GM21619 (cell line): ENCODE data around the gene PPP1R1C.

Experiments used
- ATAC-seq: cut with Tn5 transposase; IDR thresholded peaks from one replicate; pipeline ENCODE4 v1.9.1; 2021; ENCODE audit not compliant: unreplicated experiment

Gene PPP1R1C

GRCh38 chr2:182103526-182103925 is 117.9 kb downstream of the PPP1R1C start:
- no peak for ATAC-seq

DNA sequence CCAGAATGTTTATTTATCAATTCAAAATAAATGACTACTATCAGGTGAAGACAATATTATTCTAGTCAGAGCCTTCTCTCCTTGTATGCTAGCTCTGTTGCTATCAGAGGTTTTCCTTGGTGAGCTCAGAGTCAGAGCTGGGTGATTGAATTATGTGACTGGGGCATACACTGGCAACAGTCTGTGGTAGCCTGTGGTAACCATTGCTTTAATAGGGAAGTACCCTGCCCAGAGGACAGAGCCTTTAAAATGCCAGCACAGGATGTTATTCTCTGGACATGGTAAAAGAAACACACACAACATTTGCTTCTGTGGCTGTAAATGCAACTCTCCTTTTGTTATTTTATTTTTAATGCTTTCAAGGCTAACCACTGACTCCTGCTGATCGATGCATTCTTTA is 124.7 kb downstream of the PPP1R1C start:
- ATAC-seq: no peak

DNA sequence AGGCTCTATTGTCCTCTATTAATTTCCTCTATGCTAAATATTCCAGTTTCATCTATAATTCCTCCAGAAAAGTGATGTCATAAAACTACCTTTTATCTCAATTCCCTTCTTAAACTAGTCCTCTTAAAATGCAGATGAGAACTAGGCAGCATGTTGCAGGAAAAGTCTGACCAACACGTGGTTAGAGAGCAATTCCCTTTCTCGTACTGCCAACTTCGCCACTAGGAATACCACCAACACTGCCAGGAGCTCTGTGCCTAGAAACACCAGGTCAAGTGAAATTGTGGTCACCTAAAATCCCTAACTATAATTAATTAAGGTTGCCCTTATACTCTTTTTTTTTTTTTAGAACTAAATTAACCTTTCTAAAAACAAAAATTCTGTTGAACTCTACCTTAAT is 127.7 kb downstream of the PPP1R1C start:
- ATAC-seq: no peak

- ATAC-seq: no peak
Observed at GRCh38 chr2:182115258-182115657, 129.6 kb downstream of the PPP1R1C start.

DNA sequence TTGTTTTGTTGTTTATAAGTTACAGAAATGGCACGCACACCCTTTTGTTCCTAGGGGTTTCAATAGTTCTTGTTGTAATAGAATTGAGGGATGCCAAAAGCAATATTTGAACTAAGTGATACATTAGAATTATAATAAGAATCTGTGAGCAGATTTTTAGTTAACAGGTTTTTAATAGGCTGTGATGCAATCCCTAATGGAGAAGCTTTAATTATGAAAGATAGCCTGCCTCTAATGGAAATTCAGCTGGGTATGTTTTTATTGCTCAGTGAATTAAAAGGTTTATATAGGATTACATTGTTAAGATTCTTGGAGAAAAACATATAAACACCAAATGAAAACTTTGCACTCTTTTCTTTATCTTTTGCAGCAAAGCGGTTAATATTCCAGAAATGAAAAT is 131.1 kb downstream of the PPP1R1C start:
- ATAC-seq: no peak

DNA sequence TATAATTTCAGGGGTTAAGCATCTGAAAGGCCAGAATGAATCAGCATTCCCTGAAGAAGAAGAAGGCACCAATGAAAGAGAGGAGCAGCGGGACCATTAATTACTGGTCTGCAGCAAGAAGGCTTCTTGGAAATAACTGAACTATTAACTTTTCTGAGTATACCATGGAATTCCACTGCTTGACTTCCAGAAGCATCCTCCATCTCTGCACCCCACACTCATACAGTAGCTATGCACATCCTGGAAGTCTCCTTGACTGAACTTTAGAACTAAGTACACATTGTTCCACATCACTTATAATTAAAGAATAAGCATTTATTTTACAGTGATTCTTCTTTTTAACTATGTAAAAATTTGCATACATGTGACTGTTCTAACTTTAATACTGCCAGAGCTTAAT is 131.5 kb downstream of the PPP1R1C start:
- ATAC-seq: no peak

DNA sequence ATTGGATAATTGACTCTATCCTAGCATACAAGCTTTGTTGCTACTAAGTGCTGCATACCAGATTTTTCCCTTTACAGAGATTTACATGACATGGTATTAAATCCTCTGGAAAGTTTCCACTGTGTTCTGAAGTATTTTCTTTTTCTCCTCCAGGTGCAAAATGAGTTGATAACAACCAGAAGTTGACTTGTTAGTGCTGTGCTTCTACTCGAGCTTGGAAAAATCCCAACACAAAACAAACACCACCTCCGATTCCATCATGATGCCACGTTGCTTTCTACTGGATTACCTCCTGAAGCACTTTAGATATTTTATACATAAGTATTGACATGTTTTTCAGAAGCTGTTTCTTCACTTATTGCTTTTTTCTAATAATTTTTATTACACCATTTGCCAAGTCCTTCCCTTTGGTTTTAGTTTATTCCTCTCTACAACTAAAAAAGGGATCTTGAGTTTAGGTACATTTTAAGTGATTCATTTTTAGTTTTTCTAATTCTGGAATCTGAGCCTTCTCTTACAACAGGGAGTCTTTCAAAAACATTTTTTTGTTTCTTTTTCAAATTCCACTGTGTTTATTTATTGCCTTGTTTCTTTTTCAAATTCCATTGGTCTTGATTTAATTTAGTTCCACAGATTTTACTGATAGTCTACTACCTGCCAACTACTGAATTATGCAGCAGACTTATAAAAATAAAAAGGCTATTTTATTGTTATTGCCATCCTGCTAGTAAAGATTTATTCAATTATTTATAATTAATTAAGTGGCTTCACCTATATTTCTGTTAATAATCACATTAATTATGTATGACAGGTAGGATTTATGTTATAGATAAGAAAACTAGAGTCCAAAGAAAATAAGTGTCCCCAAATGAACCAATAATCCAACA is 143.4 kb downstream of the PPP1R1C start:
- ATAC-seq: no peak

GRCh38 chr2:182132605-182133004 is 147.0 kb downstream of the PPP1R1C start:
- ATAC-seq: no peak

DNA sequence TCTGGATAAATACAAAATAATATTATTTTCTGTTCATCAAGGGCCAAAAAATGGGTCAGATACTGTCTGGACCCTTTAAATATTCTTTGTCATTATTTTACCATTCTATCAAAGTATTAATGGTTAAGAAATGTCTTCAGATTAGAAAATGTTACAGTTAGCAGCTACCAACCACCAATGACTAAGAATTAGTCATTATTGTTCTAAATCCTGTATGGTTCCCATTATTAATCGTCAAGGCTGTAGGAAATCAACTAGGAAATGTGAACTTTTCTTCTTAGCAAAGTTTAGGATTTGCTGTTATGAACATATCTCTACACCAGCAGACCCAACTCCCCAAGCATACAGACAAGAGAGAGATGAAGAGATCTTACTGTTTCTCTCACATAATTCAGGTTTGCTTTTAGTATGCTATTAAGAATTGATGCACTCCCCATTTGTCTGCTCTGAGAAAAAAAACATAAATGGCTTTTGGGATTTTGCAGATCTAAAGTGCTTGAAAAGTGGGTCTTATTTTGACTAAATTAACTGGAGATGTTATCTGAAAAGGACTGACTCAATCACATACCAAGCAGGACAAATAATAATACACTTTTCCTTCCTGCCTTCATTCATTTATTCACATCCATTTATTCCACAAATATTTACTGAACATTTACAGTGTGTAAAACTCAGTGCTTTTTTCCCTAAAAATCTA is 147.7 kb downstream of the PPP1R1C start:
- no peak for ATAC-seq

DNA sequence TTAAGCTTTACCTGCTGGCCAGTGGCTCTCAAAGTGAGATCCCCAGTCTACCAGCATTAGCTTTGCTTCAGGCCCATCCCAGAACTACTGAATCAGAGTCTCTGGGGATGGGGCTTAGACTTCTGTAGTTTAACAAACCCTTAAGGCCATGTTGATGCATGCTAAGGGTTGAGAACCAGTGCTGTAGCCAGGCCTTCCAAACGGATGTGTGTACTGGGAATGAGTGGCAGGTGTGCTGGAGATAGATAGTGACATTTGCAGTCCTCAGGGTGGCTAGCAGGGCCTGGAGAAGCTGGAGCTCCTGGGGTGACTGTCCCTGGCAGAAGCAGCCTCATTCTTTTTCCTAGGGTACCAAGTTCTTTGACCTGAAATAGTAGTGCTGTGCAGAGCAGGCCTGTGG is 148.5 kb downstream of the PPP1R1C start:
- ATAC-seq: no peak

DNA sequence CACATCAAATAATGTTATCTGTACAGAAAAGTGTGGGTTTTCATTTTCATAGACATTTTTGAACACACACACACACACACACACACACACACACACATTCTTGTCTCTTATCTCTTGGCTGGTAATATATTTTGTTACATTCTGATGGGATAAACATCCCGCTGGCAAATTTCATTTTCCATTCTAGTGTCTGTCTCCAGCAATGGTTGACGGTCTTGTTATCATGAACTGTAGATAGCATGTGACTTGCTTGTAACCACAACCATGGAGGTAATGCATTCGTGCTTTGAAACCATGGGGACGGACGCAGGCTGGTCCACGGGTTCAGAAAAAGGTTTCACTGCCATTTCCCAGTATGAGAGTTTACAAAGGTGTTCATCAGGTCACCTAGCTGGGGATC is 156.4 kb downstream of the PPP1R1C start:
- ATAC-seq: no peak

- ATAC-seq: no peak
Observed at GRCh38 chr2:182144041-182144775, 158.6 kb downstream of the PPP1R1C start.

DNA sequence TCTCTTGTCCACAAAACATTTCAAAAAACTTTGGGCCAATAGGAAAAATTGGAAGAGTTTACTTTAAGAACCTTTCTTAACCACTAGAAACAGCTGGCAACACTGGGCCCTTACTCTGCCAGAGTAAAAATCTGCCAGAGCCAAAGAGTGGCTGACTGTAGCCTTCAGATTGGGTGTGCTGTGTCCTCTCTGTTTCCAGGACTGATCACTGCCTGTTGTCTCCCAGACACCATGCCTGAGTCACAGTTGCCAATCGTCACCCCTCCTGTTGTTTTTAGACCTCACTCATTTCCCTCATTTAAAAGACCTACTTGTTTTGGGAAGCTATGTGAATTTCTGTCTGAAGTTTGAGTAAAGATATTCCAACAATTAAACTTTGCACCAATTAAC is 159.1 kb downstream of the PPP1R1C start:
- ATAC-seq: no peak

DNA sequence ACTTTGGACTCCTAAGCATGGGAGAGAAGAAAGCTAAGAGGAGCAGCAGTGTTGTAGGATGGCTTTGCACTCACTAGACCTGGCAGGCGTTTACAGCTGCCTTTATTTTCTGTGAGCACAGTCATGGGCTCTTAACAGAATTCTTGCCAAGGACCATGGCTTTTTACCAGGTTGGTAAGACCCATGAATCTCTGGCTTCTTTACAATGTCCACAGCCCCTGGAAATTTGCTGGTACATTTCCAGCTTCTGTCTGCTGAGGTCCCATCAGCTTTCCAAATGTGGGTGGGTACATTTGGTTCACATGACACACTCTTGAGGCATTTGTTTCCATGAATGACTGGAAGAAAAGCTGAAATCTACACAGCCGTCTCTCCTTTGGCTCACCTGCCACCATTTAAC is 162.7 kb downstream of the PPP1R1C start:
- ATAC-seq: no peak

- no peak for ATAC-seq
Observed at GRCh38 chr2:182163878-182164277, 178.2 kb downstream of the PPP1R1C start.

DNA sequence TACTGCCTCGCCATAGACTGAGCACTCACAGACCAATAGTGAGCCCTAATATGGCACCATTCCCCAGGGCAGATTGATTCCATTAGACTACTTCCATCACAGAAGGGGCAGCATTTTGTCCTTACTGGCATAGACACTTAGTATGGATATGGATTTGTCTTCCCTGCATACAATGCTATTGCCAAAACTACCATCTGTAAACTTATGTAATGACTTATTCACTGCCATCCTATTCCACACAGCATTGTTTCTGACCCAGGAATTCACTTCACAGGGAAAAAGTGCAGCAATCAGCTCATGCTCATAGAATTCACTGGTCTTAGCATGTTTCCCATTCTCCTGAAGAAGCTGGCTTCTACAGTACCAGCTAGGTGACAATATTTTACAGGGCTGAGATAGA is 179.0 kb downstream of the PPP1R1C start:
- ATAC-seq: no peak

GRCh38 chr2:182165202-182165601 is 179.5 kb downstream of the PPP1R1C start:
- ATAC-seq: no peak

- no peak for ATAC-seq
Observed at GRCh38 chr2:182166406-182166805, 180.8 kb downstream of the PPP1R1C start.

DNA sequence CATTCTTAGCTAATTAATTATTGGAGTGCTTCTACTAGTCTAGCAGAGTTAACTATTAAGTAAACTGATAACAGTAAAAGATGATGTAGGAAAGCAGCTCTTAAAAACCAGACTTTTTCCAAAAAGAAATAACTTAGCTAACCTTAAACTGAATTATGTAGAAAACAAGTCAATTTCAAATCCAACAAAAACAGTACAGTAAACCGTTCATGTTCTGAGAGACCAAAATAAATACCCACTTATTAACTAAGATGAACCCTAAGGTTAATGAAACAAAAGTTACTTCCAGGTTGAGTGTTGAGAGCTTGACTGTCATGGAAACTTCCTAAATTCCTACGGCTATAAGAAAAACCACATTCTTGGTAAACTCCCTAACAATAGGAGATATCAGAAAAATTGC is 181.2 kb downstream of the PPP1R1C start:
- ATAC-seq: no peak
